GM18520 (cell line): ENCODE data around the gene APP.

Experiments
- ATAC-seq: cut with Tn5 transposase; IDR thresholded peaks from one replicate; pipeline ENCODE4 v1.9.1; 2021; ENCODE audit not compliant: unreplicated experiment

APP gene

DNA sequence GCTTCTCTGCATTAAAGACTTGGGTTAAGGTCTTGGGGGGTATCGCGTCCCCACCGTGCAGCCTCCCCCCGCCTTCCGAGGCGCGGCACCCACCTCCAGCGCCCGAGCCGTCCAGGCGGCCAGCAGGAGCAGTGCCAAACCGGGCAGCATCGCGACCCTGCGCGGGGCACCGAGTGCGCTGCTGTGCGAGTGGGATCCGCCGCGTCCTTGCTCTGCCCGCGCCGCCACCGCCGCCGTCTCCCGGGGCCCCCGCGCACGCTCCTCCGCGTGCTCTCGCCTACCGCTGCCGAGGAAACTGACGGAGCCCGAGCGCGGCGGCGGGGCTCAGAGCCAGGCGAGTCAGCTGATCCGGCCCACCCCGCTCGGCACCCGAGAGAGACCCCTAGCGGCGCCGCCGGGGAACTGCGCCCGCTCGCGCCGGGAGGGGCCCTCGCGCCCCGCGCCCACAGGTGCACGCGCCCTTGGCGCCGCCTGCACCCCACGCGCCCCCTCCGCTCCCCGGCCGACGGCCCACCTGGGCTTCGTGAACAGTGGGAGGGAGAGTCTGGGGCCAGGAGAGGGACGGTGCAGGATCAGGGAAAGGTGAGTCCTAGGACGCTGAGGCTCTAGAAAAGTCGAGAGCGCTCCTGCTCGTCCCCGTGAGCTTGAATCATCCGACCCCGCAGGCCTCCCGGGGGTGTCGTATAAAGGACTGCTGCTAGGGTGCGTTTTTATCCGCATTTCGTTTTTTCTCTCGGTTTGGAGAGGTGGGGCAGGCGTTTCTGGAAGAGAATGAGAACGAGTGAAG lies at the start of gene APP:
APP (minus strand) TSS at position 300 of the 787 bp plus-strand sequence; CDS start at position 150, 150 bp downstream.
- peak; percentile 73 for ATAC-seq

DNA sequence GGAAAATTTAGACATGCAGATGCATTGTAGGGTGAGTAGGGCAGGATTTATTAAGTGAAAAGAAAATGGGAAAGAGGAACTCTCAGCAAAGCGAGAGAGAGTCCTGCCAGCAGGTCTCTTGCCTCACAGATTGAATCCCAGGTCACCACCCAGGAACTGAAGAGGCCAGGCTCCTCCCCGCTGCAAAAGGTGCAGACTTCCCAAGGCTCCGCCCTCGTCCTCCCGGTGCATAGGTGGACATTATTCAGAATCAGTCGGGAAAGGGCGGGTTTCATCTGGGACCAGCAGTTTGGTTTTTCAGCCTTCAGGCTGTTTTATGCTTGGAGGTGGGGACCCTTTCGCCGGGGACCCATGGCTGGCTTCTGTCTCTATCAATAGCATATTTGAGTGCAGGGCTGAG lies 41.6 kb upstream of the APP start:
- no peak for ATAC-seq

DNA sequence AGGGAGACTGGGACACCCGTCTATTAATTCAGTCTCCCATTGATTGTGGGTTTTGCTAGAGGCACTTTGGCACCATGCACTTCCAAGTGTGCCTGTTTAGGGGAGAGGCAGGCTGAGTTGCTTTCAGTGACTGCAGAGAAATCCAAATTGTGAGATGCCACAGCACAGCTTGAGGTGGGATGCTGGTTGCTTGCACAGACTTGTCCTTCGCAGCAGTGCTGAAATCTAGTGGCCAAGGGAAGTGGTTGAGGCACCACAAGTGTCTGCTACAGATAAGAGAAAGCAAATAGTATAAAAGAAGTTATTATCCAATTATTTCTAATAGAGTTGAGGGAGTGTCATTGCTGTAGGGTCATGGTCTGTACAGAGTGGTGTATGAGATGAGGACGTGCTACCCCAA lies 40.0 kb upstream of the APP start:
- no peak for ATAC-seq

DNA sequence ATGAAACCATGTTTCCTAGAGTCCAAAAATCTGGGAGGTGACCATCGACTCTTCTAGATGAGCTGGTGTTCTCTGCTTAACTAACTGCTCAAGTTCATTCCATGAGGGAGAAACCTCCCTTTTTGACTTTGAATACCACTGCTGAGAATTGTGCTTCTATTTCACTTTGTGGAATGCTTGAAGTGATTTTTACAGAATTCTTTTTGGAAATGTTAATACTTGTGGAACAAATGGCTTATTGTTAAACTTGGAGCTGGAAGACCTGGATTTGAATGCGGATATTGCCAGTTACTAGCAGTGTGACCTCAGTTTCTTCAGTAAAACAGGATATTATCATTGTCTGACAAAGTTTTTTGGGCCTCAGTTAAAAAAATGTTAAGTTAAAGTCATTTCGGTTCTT lies 36.5 kb upstream of the APP start:
- ATAC-seq = no peak

DNA sequence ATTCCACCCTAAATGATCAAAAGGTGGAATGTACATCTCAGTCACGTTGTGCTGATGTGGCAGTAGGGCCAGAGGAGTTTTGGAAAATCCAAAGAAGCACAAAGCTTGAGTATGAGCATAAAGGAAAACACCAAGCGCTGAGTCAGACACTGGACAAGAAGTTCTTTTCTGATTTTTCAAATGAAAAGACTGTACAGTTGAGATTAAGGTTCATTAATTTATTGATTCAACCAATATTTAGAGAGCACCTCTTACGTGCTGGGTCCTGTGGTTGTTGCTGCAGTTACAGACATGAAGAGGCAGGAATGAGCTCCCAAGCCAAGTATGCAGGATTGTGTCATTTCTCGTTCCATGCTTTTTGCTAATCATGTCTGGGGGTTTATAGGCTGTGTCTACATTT lies 28.9 kb upstream of the APP start:
- no peak for ATAC-seq

DNA sequence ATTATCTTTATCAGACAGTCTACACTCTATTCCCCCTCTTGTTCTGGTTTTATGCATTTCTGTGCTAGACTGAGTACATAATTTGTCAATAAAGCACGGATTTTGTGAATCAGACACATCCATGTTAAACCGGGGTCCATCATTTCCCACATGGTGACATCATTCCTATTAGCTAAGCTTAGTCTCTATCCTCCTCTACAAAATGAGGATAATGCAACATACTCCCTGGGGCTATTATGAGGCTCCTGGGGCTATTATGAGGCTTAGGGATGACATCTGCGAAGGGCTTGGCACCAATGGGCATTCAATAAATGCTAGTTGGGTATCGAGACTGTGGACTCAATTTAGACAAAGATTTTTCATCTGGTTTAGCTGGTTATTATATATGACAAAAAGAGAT lies 25.1 kb upstream of the APP start:
- ATAC-seq = no peak

DNA sequence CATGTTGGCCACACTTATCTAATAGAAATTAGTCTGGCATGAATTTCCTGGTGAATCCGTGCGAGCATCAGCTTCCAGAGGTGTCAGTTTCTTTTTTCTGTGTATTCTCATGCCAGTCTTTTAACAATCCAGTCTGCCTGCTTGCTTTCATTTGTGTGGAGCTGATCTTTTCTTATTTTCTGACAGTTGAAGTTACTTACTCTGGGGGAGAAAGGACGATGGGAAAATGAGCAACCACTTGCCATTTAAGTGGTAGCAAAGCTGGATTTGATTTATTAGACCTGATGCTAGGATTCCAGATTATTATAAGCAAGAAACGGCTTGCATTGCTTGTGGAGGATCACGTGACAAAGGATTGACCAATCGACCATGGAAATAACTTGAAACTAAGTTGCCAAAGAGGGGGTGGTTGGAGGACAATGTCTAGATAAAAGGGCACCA lies 24.3 kb upstream of the APP start:
- ATAC-seq = no peak

DNA sequence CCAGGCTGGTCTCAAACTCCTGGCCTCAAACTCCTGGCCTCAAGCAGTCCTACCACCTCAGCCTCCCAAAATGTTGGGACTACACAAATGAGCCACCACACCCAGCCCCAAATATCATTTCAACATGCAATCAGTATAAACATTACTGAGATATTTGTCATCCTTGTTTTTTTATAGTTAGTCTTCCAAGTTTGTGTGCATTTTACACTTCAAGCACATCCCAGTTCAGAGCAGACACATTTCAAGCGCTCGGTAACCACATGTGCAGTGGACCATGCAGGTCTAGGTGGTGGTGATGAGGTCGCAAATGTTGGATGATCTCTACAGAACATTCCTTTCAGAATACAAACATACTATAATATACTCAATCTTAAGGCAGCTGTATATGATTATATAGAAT lies 23.8 kb upstream of the APP start:
- no peak for ATAC-seq

DNA sequence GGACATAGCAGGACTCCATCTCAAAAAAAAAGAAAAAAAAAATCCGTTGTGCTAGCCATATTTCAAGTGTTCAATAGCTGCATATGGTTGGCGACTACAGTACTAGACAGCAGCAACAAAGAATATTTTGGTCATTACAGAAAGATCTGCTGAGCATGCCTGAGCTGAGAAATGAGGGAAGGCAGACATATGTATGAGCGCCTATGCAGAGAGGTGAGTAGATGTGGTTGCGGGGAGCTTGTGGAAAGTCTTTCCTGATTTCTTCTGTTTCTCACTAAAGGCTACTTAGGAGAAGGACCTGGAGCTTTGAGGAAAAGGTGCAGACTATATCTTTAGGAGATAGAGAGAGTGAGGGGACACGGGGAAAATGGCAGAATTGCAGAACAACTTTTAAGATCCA lies 21.0 kb upstream of the APP start:
- no peak for ATAC-seq

DNA sequence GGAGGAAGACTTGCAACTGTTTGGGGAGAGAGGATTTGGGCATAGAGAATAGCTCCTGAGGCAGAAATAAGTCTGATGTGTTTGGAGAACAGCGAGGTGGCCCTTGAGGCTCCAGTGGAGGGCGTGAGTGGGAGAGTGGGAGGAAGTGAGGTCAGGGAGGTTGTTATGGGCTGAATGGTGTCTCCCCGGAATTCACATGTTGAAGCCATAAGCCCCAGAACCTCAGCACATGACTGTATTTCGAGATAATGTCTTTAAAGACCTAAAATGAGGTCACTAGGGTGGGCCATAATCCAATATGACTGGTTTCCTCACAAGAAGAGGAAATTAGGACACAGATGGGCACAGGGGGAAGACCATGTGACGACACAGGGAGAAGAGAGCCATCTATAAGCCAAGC lies 17.9 kb upstream of the APP start:
- ATAC-seq = no peak

DNA sequence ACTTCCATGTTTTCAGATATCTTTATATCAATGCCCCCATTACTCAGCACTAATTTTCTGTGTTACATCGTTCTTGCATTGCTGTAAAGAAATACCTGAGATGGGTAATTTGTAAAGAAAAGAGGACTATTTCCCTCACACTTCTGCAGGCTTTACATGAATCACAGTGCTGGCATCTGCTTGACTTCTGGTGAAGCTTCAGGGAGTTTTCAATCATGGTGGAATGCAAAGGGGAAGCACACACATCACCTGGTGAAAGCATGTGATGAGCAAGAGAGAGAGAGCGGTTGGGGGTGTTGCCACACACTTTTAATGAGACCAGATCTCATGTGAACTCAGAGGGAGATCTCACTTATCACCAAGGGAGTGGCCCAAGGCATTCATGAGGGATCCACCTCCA lies 14.9 kb upstream of the APP start:
- no peak for ATAC-seq

DNA sequence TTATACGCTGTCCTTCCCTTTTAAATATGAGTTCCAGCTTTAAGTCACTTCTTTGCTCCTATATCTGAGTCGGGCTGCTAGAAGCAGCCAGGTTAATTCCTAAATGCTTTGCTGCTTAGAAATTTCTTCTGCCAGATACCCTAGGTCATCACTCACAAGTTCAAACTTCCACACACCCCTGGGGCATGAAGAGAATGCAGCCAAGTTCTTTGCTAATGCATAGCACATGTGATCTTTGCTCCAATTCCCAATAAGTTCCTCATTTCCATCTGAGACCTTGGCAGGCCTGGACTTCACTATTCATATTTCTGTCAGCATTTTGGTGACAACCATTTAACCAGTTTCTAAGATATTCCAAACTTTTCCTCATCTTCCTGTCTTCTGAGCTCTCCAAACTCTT lies 14.5 kb upstream of the APP start:
- no peak for ATAC-seq

DNA sequence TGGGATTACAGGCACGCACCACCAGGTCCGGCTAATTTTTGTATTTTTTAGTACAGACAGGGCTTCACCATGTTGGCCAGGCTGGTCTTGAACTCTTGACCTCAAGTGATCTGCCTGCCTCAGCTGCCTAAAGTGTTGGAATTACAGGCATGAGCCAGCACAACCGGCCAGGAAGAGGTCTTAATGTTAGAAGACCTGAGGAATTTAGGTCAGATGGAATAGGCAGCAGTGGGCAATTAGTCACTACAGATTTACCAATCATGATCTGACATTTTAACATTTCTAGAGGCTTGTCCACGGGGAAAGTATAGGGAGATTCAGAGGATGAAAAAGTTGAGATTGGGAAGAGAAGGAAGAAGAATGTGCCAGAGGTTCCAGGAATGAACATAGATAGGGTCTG lies 8.9 kb upstream of the APP start:
- no peak for ATAC-seq

DNA sequence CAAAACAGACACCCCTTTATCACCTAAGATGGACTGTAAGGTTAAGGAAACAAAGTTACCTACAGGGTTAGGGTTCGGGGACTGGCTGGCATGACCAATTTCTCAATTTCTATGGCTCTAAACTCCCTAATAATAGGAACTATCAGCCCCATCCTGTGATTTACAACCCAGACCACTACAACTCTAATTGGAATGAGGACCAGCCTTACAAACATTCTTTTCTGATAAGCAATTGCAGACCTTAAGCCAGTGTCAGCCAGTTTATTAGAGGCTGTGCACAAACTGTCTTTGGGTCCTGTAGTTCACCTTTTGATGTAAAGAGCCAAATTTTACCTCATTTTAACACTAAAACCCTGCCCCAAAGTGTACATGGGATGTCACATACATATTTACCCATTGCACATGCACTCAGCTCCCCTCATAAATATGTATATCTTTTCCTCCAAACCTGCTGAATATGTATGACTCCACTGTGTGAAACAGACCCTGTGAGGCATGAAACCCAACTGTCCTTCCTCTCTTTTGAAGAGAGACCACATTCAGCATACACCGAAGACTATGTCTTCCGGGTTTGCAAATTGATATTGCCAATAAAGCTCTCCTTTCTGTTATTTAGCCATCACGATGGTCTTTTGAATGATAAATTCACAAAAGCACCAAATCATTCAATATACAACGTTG lies 7.3 kb upstream of the APP start:
- ATAC-seq = no peak

DNA sequence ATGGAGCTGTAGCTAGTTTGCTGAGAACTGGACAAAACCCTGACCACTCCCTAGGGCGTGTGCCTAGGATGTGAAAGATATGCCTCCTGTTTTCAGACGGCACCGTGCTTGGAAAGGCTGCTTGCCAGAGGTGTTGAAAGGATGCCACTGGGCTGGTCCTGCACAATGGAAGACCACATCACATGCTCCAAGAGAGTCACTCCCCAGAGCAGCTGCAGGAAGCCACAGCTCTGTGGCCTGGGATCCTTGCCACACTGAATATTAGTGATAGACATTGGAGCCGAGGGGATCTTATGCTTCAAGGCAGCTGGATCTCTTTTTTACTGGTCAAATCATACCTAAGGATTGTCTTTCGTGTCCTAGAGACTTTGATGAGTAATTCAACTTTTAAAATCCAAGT lies 6.6 kb upstream of the APP start:
- ATAC-seq = no peak

DNA sequence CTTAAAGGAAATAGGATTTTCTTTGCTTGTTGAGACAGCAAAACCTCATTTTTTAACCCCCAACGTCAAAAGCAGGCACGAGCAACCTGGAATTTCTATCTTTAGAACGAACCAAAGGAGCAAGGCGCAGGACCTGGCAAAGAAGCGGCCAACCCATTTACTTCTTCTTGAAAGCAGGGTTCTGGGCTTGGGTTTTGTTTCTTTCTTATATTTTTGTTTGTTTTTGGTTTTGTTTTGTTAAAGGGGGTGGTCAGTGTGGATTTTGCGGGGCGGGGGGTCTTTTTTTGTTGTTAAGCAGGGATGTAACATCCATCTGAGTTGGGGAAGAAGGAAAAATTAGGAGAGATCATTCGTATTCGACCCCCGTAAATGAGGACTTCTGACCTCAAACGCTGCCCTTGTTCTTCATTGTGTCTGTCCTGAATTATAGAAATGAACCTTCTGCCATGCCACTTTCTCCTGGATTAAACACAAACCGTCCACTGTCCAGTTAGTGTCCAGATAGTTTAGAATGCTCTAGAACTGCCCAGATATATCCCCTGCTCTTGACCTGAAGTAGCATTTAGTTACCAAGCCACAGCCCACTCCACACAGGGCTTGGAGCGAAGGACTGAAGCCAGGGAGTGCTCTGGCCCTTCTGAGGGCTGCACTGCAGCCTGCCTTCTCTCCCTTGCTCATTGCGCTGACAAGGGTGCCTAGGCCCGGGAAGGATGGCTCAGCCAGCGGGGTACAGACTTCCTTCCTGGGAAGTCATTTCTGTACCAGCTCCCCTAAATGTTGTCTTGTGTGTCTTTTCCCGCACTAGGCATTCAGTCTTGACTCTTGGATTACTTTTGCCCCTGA lies 909 bp upstream of the APP start:
- ATAC-seq = no peak

DNA sequence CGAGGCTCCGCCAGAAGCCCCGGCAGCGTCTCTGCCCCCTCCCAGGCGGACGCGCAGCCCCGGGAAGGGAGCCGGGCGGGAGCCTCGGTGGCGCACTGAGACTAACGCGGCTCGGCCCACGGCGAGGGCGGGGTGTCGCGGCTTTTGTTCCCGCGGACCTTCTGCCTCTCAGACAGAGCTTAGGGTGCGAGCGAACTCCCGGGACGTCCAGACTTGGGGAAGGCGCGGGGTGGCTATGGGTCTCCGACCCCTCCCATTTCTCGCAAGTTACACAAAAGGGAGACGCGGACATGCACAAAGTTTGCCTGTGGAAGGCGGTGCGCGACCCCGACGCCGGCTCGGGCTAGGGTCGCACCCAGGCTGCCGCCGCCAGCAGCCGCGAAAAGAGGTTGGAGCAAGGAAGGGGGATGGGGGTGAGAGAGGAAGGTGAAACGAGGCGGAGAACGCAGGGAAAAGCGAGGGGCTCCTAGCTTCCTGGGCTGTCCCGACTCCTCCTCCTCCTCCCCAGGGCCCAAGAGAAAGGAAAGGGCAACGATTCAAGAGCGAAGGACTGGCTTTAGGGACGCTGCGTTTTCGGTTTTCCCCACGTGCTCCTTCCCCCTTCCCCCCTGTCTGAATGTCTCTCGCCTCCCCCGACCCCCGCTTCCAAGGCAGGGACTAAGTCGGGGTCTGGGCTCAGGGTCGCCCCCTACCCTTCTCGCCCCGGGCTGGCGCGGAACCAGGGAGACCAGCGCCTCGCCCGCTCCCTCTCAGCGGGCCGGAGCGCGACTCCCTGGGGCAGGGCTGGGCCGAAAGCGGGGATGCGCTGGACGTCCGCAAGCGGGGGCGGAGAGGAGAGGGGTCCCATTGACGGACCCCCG lies 729 bp downstream of the APP start:
- peak; percentile 7 for ATAC-seq

DNA sequence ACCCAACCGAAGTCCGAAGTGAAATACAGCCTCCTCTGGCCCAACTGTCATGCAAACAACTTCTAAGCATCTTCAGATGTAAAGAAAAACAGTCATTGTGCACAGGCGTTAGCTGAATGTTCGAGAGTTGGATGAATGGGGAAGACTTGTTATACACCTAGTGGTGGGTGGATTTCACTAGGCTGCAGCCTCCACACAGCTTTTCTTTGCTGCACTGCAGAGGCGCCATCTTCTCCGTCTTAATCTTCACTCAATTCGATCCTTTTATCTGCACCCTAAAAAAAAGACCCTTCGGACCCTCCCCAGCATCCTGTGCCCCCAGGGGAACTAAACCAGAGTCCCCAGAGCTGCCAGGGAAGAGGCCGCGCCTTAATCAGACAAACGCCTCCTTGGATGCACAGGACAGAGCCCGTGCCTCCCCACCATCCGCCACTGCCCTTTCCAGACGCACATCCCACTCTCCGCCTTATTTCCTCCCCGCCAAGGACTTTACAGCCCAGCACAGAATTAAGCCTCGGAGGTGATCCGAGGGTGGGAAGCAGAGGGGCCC lies 1.4 kb downstream of the APP start:
- peak; percentile 44 for ATAC-seq

DNA sequence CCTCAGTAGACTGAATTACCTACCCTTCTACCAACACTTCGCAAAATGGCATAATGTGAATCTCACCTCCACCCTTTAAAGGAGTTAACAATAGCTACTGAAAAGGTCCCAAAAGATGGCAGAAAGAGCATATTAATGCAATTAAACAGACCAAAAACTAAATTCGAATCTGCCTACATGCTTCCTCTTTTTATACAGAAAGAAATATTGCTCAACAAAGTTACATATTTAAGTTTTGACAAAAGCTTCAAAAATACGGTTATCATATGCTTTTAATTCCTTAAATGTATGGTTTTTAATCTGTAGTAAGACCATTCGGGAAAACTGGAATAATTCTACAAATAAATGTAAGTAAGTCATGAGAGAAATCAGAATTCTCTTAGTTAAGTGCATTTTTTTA lies 2.2 kb downstream of the APP start:
- ATAC-seq = no peak

DNA sequence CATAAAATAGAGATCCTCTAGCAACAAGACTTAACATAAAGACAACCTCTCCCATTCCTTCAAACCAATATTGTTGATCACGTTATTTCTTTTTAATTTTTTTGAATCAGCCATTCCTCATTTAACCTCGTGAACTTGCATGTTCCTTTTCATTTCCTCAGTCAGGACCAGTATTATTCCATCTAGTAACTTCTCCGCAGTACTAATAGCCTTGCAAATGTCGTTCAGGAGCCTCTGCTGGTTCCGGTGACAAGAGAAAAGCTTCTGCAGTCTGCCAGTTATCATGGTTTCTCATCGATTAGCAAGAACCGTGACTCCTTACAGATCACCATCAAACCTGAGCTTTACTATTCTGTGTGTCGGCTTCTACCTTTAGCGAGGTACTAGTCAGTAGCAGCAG lies 3.0 kb downstream of the APP start:
- no peak for ATAC-seq

DNA sequence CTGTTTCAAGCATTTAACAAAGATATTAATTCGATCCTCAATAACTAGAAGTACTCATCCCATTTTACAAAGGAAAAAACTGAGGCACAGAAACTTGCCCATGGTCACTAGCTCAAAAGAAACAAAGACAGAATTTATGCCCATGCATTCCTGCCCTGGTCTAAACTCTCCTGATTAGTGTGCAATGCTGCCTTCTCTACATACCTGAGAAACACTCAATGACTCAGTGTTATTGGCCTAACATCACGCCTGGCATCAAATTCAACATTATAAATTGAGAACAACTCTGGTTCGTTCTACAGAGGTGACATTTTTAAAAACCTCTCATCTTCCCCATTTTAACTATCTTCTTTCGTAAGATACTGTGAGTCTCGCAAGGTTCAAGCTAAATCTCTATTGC lies 5.2 kb downstream of the APP start:
- ATAC-seq = no peak
